GM18498 (cell line): ENCODE results near the gene NCKAP5.

Experiments used
- ATAC-seq: cut with Tn5 transposase; IDR thresholded peaks from one replicate; pipeline ENCODE4 v1.9.1; 2021; ENCODE audit warnings: mild to moderate bottlenecking, moderate library complexity; ENCODE audit not compliant: unreplicated experiment

Gene NCKAP5

DNA sequence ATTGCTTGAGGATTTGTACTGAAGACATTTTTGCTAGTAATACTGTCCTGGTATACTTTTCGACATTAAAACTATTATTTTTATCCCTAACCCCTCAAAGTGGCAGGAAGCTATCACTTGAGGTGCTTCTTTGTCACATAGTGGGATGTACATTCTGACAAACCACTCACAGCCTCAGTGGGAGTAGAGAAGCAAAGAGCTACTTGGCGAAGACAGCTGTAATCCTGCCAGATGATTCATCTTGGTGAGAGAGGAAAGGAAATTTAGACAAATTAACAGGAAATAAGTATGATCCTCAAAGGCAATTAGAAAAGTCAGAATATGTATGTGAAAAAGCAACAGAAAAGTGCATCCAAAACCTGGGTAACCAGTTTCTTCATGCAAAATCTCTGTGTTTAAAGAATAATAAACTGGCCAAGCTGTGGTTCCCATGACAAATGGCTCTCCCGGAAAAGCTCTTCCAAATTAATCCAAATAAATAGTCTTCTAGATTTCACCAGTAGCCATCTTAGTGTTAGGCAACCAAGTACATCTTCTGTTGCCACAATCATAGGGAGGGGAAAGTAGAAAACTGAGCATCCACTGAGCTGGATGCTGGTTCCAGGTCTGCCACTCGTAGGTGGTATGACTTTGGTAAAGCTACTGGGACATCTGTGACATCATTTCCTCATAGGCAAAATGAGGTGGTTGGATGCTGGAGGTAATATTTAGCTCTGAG, 590.3 kb downstream of the NCKAP5 start:
- ATAC-seq: no peak

DNA sequence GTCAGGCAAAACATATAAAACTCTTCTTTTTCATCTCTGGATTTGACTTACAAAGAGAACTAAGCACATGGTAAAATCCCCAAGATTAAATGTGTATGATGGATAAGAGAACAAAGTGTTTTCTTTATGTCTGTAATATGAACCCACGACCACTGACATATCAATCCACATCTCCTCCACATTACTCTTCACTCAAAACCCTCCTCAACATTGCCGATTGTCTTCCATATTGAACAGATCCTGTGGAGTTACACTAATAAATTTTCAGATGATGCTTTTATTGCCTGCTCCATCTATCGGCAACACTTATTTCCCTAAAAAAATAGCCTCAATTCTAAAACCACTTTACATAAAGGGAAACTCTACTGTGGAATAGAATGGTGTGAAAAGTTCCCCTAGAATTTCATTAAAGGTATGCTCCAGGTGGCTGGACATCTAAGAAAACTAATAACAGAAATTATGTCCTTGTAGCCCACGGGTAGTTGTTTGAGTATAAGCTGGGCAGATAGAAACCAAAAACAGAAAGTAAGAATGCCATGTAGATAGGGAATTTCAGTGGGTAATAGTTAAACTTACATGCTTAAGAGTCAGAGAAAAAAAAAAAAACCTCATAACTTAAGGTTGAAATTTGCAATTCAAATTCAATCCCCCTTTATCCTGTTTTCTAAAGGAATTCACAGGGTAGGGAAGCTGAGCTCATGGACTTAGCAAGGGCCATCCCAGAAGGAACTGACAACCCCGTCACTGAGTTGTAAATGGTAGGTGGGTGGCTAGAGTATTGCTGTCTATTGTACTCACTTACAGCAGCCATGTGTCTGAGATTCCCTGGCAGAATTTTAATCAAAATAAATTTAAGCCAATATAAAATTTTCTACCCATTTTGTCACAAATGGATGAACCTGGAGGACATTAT, 592.8 kb downstream of the NCKAP5 start:
- no peak for ATAC-seq

GRCh38 chr2:132974467-132975095, 593.7 kb downstream of the NCKAP5 start:
- no peak for ATAC-seq

DNA sequence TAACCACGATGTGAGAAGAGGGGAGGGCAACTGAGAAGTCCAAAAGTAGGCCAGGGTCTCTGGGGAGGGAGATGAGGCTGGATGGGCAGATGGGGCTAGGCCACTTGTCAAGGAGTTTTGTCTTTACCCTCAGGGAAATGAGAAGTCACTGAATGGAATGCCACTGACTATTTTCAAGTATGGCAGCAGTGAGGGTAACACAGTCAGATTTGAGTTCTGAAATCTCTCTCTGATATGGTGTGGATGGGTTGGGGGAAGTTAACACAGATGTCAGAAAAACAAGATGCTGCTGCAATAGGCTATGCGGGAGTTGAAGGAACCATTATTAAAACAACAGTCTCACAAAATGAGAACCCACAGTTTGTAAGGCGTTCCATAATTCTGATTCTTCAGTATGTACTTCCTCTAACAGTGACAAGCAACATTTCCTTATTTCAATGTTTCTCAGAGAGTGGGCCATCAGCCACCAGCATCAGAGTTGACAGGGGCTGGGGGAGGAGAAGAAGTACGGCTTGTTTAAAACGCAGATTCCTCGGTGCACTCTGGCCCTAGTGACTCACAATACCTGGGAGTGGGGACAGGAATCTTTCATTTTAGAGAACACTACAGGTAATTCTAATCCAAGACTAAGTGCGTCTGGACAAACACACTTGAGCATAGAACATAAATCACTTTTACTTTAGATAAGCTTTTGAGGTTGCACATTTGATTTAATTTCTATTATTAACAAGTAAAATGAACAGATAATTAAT, 596.8 kb downstream of the NCKAP5 start:
- ATAC-seq: no peak

- ATAC-seq: no peak
These were observed 598.8 kb downstream of the NCKAP5 start for GRCh38 chr2:132969371-132969985.

DNA sequence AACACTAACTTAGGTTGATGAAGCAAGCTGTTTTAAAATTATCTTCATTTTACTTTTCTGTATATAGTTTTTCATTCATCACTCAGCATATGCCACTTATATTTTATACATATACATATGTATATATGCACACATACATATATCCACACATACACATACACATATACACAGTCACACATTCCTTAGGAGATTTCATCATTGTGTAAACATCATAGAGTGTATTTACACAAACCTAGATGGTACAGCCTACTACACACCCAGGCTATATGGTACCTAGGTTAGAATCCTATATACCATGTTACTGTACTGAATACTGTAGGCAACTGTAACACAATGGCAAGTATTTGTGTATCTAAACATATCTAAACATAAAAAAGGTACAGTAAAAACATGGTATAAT, 602.8 kb downstream of the NCKAP5 start:
- ATAC-seq: no peak

- ATAC-seq: no peak
These were observed 605.1 kb downstream of the NCKAP5 start for GRCh38 chr2:132963161-132963560.

GRCh38 chr2:132958887-132959286, 609.4 kb downstream of the NCKAP5 start:
- no peak for ATAC-seq

DNA sequence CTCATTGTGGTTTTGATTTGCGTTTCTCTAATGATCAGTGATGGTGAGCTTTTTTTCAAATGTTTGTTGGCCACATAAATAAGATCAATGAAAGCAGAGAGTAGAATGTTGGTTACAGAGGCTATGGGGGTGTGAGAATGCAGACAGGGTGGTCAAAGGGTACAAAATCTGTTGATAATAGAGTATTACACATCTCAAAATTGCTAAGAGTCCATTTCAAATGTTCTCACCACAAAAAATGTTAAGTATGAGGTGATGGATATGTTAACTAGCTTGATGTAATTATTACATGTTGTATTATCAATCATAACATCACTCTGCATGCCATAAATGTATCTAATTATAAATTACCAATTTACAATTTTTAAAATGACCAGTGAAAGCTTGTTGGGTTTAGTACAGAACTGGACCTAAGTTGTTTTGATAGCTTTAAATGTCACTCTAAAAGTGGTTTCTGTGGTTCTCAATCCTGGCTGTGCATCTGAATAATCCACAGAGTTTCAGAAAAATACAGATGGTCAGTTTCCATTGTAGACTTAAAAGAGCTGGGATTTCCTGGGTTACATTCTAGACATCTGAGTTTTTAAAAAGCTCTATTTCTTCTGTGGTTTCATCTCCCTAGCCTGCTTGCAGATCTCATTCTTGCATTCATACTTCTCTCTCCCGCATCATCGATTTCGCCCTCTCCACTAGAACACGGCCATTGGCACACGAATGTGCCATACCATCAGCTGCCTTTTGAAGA, 612.2 kb downstream of the NCKAP5 start:
- no peak for ATAC-seq

DNA sequence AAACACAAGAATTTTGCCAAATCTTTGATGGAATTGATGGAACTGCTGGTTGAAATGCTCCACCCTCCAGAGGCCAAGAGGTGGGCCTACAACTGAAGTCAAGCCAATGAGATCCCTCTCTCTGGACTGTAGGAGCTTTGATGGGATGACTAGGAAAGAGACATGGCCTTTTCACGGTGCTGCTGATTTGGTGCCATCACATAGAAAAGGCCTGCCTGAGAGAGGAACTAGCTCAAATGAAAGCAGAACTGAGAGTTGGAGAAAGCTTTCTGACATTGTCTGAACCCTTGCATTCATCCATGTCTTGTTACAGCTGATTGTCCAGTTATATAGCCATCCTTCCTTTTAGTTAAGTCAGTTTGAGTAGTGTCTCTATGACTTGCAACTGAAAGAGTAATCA, 614.5 kb downstream of the NCKAP5 start:
- ATAC-seq: peak; percentile 94

DNA sequence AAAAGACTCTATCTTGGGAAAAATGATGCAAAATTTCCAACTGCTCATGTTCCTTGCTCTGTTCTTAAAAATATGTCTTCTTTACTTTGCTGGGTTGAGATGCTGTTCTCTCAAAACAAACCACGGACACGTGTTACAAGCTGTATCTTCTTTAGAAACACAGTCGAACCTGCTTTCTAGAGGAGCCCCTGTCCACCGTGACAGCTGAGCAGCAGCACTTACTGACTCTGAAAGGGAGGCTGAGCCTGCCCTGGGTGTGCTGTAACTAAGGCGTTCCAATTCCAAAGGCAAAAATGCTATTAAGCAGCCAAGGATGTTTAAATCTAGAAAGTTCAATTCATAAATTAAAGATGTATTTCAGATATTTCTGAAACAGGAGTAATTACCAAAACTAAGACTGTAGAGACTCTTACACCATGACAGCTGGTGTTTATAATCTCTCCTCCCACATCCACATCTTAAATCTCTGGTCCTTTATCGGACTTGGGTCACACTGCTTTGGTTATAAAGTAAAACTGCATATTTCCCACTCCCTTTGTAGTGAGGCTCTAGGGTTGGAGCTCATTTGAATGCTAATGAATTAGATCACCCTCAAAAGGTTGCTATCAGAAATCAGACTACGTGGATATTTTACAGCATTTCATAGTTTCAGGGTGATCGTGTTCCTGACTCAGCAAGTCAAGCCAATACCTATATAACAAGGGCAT, 617.1 kb downstream of the NCKAP5 start:
- no peak for ATAC-seq

GRCh38 chr2:132949108-132949507, 619.2 kb downstream of the NCKAP5 start:
- no peak for ATAC-seq

GRCh38 chr2:132948211-132948610, 620.1 kb downstream of the NCKAP5 start:
- ATAC-seq: no peak

DNA sequence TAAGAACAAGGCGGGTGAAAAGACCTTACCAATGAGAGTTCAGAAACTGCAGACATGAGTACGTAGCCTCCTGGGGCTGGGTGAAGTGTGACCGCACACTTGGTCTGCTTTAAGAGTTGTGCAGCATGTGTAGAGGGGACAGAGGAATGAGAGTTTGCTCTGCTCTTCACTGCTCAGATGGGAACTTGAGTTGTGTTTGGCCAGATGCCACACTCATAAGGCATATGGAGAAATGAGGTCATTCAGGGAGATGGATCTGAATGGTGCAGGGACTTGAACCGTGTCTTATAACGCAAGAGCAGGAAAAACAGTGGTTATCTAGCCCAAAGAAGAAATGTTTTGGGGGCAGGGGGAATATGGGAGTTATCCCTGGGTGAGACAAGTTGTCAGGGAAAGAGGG, 624.4 kb downstream of the NCKAP5 start:
- ATAC-seq: no peak

DNA sequence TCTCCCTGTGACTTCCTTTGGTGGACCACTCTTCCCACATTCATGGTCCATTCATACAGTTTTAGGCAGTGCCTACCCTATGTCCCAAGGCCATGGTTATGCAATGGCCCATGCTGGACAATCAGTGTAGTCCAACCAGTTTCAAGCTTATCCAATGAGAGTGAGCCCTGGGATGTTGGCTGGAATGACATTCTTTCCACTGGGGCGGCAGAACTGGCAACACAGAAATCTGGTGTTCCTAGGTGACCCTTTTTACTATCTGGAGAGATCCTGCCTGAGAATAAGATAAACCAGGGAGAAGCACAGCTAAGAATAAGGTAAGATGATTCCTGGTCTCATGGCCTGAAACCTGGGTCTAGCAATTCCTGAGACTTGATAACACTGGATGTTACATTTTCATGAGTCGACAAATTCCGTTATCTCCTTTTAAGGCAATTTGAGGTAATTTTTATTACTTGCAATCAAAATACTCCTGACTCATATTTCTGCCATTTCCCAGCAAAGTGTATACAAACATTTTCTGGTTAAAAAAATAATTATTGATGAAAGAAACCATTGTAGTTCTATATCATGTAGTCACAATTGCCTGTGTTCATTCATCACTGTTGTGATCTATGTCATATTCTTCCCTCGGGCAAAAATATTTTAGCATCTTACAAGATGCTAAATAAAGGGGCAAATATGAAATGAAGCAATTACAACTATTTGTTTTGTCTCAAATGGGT, 626.8 kb downstream of the NCKAP5 start:
- no peak for ATAC-seq

- ATAC-seq: no peak
These were observed 630.6 kb downstream of the NCKAP5 start for GRCh38 chr2:132937629-132938028.

DNA sequence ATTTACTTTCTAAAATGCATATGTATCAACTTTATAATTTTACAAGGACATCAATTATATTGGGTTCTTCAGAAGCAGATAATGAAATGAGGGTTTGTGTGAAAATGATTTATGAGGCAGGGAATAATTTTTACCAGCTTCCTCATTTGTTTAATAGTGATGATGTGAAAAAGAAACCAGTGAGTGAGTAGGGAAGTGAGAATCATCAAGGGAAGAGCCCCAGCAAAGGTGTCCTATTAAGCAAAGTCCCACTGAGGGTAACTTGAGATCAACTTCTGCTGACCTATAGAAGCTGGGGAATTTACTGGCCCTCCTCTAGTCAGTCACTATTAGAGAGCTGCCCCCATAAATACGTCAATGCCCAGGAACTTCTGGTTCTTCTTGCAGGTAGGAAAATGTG, 631.5 kb downstream of the NCKAP5 start:
- peak; percentile 81 for ATAC-seq

DNA sequence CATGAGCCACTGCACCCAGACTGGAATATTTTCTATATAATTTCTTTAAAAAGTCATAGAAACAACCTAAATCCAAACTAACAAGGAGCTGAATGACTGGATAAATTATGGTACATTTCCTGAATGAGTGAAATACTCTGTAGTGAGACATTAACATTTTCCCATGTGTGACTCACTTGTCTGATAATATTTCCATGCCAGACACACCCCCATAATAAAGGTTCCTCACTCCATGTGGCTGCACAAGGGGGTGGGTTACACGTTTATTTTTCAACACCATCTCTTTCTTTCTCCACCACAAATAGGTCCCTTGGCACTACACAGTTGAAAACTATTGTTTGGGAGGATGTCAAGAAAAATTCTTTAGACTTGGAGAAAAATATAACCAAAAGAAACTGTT, 632.0 kb downstream of the NCKAP5 start:
- ATAC-seq: no peak

GRCh38 chr2:132929786-132930185, 638.5 kb downstream of the NCKAP5 start:
- ATAC-seq: no peak
